Stimulated activated naive CD8-positive, alpha-beta T cell treated with anti-CD3 and anti-CD28 coated beads, Interleukin-15, Interleukin-2, amounts not matched to agents 100 ng/mL and 50 ng/mL, for 24 hours (primary cell): ENCODE data around the gene BAIAP3.

ENCODE experiments used
- H3K27ac Mint-ChIP-seq: one replicate; pipeline ENCODE4 v1.8.0; 2021; ENCODE audit warnings: mild to moderate bottlenecking, mixed read lengths
- H3K27me3 Mint-ChIP-seq: one replicate; pipeline ENCODE4 v1.8.0; 2021; ENCODE audit warnings: mixed read lengths
- H3K36me3 Mint-ChIP-seq: one replicate; pipeline ENCODE4 v1.8.0; 2021; ENCODE audit warnings: low read depth, mixed read lengths
- H3K4me1 Mint-ChIP-seq: one replicate; pipeline ENCODE4 v1.8.0; 2021; ENCODE audit warnings: low read depth, mixed read lengths
- H3K4me3 Mint-ChIP-seq: one replicate; pipeline ENCODE4 v1.8.0; 2021; ENCODE audit warnings: mild to moderate bottlenecking, mixed read lengths
- H3K9me3 Mint-ChIP-seq: one replicate; pipeline ENCODE4 v1.8.0; 2021; ENCODE audit warnings: mixed read lengths

Gene BAIAP3

GRCh38 chr16:1342526-1343427, 9.3 kb downstream of the BAIAP3 start:
- Mint-ChIP-seq H3K36me3 (no peaks in the 10 kb centered on the region), H3K27ac (peak overlapping the region; percentile 71), H3K9me3 (no peaks in the 10 kb centered on the region), H3K27me3 (no peaks in the 10 kb centered on the region), H3K4me3 (peak overlapping the region; percentile 37), H3K4me1 (peaks cover 25% of the 10 kb centered on the region)

GRCh38 chr16:1343428-1344242, 10.2 kb downstream of the BAIAP3 start:
- Mint-ChIP-seq H3K27me3 (no peaks in the 10 kb centered on the region), H3K4me1 (peaks cover 25% of the 10 kb centered on the region), H3K27ac (peak overlapping the region; percentile 71), H3K36me3 (no peaks in the 10 kb centered on the region), H3K4me3 (peak overlapping the region; percentile 35), H3K9me3 (no peaks in the 10 kb centered on the region)

GRCh38 chr16:1344499-1344898, 11.1 kb downstream of the BAIAP3 start:
- H3K36me3 Mint-ChIP-seq = peaks cover 5% of the 10 kb centered on the region
- no peak overlapping the region for H3K4me3 Mint-ChIP-seq
- peaks cover 25% of the 10 kb centered on the region for H3K4me1 Mint-ChIP-seq
- no peaks in the 10 kb centered on the region for H3K27me3 Mint-ChIP-seq
- no peaks in the 10 kb centered on the region for H3K9me3 Mint-ChIP-seq
- H3K27ac Mint-ChIP-seq = no peak overlapping the region

GRCh38 chr16:1345087-1345486, 11.6 kb downstream of the BAIAP3 start:
- Mint-ChIP-seq H3K27ac (no peak overlapping the region), H3K27me3 (no peaks in the 10 kb centered on the region), H3K36me3 (peaks cover 6% of the 10 kb centered on the region), H3K9me3 (no peaks in the 10 kb centered on the region), H3K4me1 (peaks cover 26% of the 10 kb centered on the region), H3K4me3 (no peak overlapping the region)

- Mint-ChIP-seq H3K4me1 (peaks cover 34% of the 10 kb centered on the region), H3K27me3 (no peaks in the 10 kb centered on the region), H3K36me3 (peaks cover 6% of the 10 kb centered on the region), H3K4me3 (no peak overlapping the region), H3K9me3 (no peaks in the 10 kb centered on the region), H3K27ac (no peak overlapping the region)
Observed at GRCh38 chr16:1345651-1346421, 12.4 kb downstream of the BAIAP3 start.

GRCh38 chr16:1346422-1347285, 13.2 kb downstream of the BAIAP3 start:
- Mint-ChIP-seq H3K27ac (no peak overlapping the region), H3K36me3 (peaks cover 6% of the 10 kb centered on the region), H3K4me3 (no peak overlapping the region), H3K27me3 (no peaks in the 10 kb centered on the region), H3K9me3 (no peaks in the 10 kb centered on the region), H3K4me1 (peaks cover 37% of the 10 kb centered on the region)

- no peak overlapping the region for H3K4me3 Mint-ChIP-seq
- no peak overlapping the region for H3K27ac Mint-ChIP-seq
- peaks cover 33% of the 10 kb centered on the region for H3K4me1 Mint-ChIP-seq
- peaks cover 9% of the 10 kb centered on the region for H3K36me3 Mint-ChIP-seq
- no peaks in the 10 kb centered on the region for H3K27me3 Mint-ChIP-seq
- H3K9me3 Mint-ChIP-seq = no peaks in the 10 kb centered on the region
Observed at GRCh38 chr16:1347286-1347855, 13.9 kb downstream of the BAIAP3 start.

- Mint-ChIP-seq H3K4me3 (no peak overlapping the region), H3K27me3 (no peaks in the 10 kb centered on the region), H3K4me1 (peaks cover 32% of the 10 kb centered on the region), H3K36me3 (peaks cover 12% of the 10 kb centered on the region), H3K9me3 (no peaks in the 10 kb centered on the region), H3K27ac (no peak overlapping the region)
Observed at GRCh38 chr16:1347962-1348361, 14.5 kb downstream of the BAIAP3 start.

GRCh38 chr16:1348441-1348840, 15.0 kb downstream of the BAIAP3 start:
- peaks cover 32% of the 10 kb centered on the region for H3K4me1 Mint-ChIP-seq
- no peak overlapping the region for H3K27ac Mint-ChIP-seq
- H3K9me3 Mint-ChIP-seq = no peaks in the 10 kb centered on the region
- no peak overlapping the region for H3K4me3 Mint-ChIP-seq
- H3K36me3 Mint-ChIP-seq = peaks cover 12% of the 10 kb centered on the region
- no peaks in the 10 kb centered on the region for H3K27me3 Mint-ChIP-seq

- H3K9me3 Mint-ChIP-seq = no peaks in the 10 kb centered on the region
- H3K27me3 Mint-ChIP-seq = no peaks in the 10 kb centered on the region
- H3K36me3 Mint-ChIP-seq = peaks cover 12% of the 10 kb centered on the region
- peaks cover 35% of the 10 kb centered on the region for H3K4me1 Mint-ChIP-seq
- no peak overlapping the region for H3K27ac Mint-ChIP-seq
- no peak overlapping the region for H3K4me3 Mint-ChIP-seq
Observed at GRCh38 chr16:1348926-1349325, 15.5 kb downstream of the BAIAP3 start.

- no peaks in the 10 kb centered on the region for H3K27me3 Mint-ChIP-seq
- no peak overlapping the region for H3K27ac Mint-ChIP-seq
- no peaks in the 10 kb centered on the region for H3K9me3 Mint-ChIP-seq
- H3K4me3 Mint-ChIP-seq = no peak overlapping the region
- H3K4me1 Mint-ChIP-seq = peaks cover 33% of the 10 kb centered on the region
- peaks cover 12% of the 10 kb centered on the region for H3K36me3 Mint-ChIP-seq
Observed at GRCh38 chr16:1349351-1349750, 15.9 kb downstream of the BAIAP3 start.

- H3K9me3 Mint-ChIP-seq = no peaks in the 10 kb centered on the region
- peaks cover 12% of the 10 kb centered on the region for H3K36me3 Mint-ChIP-seq
- peaks cover 37% of the 10 kb centered on the region for H3K4me1 Mint-ChIP-seq
- H3K4me3 Mint-ChIP-seq = peak overlapping the region; percentile 87
- peak overlapping the region; percentile 49 for H3K27ac Mint-ChIP-seq
- H3K27me3 Mint-ChIP-seq = no peaks in the 10 kb centered on the region
Observed at GRCh38 chr16:1349951-1350350, 16.5 kb downstream of the BAIAP3 start.

GRCh38 chr16:1350691-1351090, 17.2 kb downstream of the BAIAP3 start:
- peak overlapping the region; percentile 87 for H3K4me3 Mint-ChIP-seq
- no peaks in the 10 kb centered on the region for H3K9me3 Mint-ChIP-seq
- peaks cover 41% of the 10 kb centered on the region for H3K4me1 Mint-ChIP-seq
- peak overlapping the region; percentile 81 for H3K27ac Mint-ChIP-seq
- peaks cover 12% of the 10 kb centered on the region for H3K36me3 Mint-ChIP-seq
- H3K27me3 Mint-ChIP-seq = no peaks in the 10 kb centered on the region

GRCh38 chr16:1351215-1351581, 17.8 kb downstream of the BAIAP3 start:
- Mint-ChIP-seq H3K27ac (peak overlapping the region; percentile 81), H3K4me3 (peak overlapping the region; percentile 87), H3K27me3 (no peaks in the 10 kb centered on the region), H3K9me3 (no peaks in the 10 kb centered on the region), H3K36me3 (peaks cover 12% of the 10 kb centered on the region), H3K4me1 (peaks cover 41% of the 10 kb centered on the region)
